Measurements from ENCODE around the gene NUF2. TPM values are rescaled to one million over a fixed set of nuclear protein-coding genes. Genes with fewer than 3 reads are reported as not detected.

Gene NUF2
- total RNA-seq, 4 donors from 2014 or later = 0.73 to 20.5 TPM; not detected in 2

GRCh38 chr1:163378554-163378953 lies 56.8 kb downstream of the NUF2 start:
- no peaks in the 10 kb centered on the region for H3K9me3 ChIP-seq
- intact Hi-C loops (cut with DNase I; ENCODE audit: low total_unique reads) = no loop called here
- H3K4me3 ChIP-seq = no peak overlapping the region
- no peak for DNase-seq
- no peak for TF ChIP-seq CTCF (IDR thresholded peaks at IDR 0.05)
- TF ChIP-seq POLR2A (IDR thresholded peaks at IDR 0.05) = no peak
- no peak overlapping the region for H3K27ac ChIP-seq
- H3K36me3 ChIP-seq = no peaks in the 10 kb centered on the region
- no peaks in the 10 kb centered on the region for H3K4me1 ChIP-seq
- no peaks in the 10 kb centered on the region for H3K27me3 ChIP-seq

GRCh38 chr1:163379801-163380200 lies 58.0 kb downstream of the NUF2 start:
- H3K36me3 ChIP-seq = no peaks in the 10 kb centered on the region
- H3K27ac ChIP-seq = no peak overlapping the region
- no peak overlapping the region for H3K4me3 ChIP-seq
- intact Hi-C loops (cut with DNase I; ENCODE audit: low total_unique reads) = no loop called here
- no peak for DNase-seq
- no peaks in the 10 kb centered on the region for H3K9me3 ChIP-seq
- H3K4me1 ChIP-seq = no peaks in the 10 kb centered on the region
- TF ChIP-seq CTCF (IDR thresholded peaks at IDR 0.05) (no peak), POLR2A (IDR thresholded peaks at IDR 0.05) (no peak)
- no peaks in the 10 kb centered on the region for H3K27me3 ChIP-seq

GRCh38 chr1:163381487-163382184 lies 59.9 kb downstream of the NUF2 start:
- no peak for TF ChIP-seq CTCF (IDR thresholded peaks at IDR 0.05)
- TF ChIP-seq POLR2A (IDR thresholded peaks at IDR 0.05) = no peak
- Histone ChIP-seq H3K4me3 (no peak overlapping the region), H3K27ac (no peak overlapping the region), H3K4me1 (no peaks in the 10 kb centered on the region), H3K9me3 (no peaks in the 10 kb centered on the region), H3K36me3 (no peaks in the 10 kb centered on the region), H3K27me3 (no peaks in the 10 kb centered on the region)
- intact Hi-C loops (cut with DNase I; ENCODE audit: low total_unique reads) = no loop called here
- DNase-seq = no peak

GRCh38 chr1:163382395-163382794 lies 60.6 kb downstream of the NUF2 start:
- no peaks in the 10 kb centered on the region for H3K4me1 ChIP-seq
- H3K4me3 ChIP-seq = no peak overlapping the region
- no peaks in the 10 kb centered on the region for H3K27me3 ChIP-seq
- DNase-seq = no peak
- no peak overlapping the region for H3K27ac ChIP-seq
- intact Hi-C loops (cut with DNase I; ENCODE audit: low total_unique reads) = no loop called here
- TF ChIP-seq POLR2A (IDR thresholded peaks at IDR 0.05) = no peak
- no peak for TF ChIP-seq CTCF (IDR thresholded peaks at IDR 0.05)
- H3K36me3 ChIP-seq = no peaks in the 10 kb centered on the region
- no peaks in the 10 kb centered on the region for H3K9me3 ChIP-seq

GRCh38 chr1:163387146-163387545 lies 65.4 kb downstream of the NUF2 start:
- TF ChIP-seq POLR2A (IDR thresholded peaks at IDR 0.05) (no peak), CTCF (IDR thresholded peaks at IDR 0.05) (no peak)
- H3K27ac ChIP-seq = no peak overlapping the region
- H3K36me3 ChIP-seq = no peaks in the 10 kb centered on the region
- H3K27me3 ChIP-seq = no peaks in the 10 kb centered on the region
- H3K4me3 ChIP-seq = no peak overlapping the region
- intact Hi-C loops (cut with DNase I; ENCODE audit: low total_unique reads) = no loop called here
- no peaks in the 10 kb centered on the region for H3K9me3 ChIP-seq
- H3K4me1 ChIP-seq = no peaks in the 10 kb centered on the region
- no peak for DNase-seq

Measured in uterus (tissue), 4 donors.